ENCODE results near the gene IL31.

Gene IL31

GRCh38 chr12:122130150-122130549, 43.9 kb downstream of the IL31 start:
- peak; percentile 92 for DNase-seq (ENCODE audit: low spot score)
- FAIRE-seq = peak; percentile 93

DNA sequence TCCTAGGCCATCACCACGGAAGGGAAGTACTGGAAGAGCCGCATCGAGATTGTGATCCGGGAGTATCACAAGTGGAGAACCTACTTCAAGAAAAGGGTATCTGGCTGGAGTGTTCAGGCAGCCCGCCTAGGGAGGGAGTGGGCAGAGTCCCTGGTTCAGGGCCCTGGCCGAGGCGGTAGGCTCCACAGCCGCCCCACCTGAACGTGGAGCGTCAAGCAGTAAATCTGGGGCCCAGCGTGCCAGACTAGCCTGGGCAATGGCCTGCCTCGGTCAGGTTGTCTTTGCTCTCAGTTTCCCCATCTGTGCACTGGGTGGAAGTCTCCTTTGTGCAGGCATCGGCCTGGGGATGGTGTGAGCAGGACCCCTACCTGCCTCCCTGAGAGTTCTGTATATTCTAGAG, 44.9 kb downstream of the IL31 start:
- no peak for DNase-seq (ENCODE audit: low spot score)
- FAIRE-seq = no peak

- no peak for DNase-seq (ENCODE audit: low spot score)
- no peak for FAIRE-seq
Measured at GRCh38 chr12:122128481-122128880, 45.5 kb downstream of the IL31 start.

GRCh38 chr12:122127839-122128238, 46.2 kb downstream of the IL31 start:
- no peak for DNase-seq (ENCODE audit: low spot score)
- FAIRE-seq = no peak

DNA sequence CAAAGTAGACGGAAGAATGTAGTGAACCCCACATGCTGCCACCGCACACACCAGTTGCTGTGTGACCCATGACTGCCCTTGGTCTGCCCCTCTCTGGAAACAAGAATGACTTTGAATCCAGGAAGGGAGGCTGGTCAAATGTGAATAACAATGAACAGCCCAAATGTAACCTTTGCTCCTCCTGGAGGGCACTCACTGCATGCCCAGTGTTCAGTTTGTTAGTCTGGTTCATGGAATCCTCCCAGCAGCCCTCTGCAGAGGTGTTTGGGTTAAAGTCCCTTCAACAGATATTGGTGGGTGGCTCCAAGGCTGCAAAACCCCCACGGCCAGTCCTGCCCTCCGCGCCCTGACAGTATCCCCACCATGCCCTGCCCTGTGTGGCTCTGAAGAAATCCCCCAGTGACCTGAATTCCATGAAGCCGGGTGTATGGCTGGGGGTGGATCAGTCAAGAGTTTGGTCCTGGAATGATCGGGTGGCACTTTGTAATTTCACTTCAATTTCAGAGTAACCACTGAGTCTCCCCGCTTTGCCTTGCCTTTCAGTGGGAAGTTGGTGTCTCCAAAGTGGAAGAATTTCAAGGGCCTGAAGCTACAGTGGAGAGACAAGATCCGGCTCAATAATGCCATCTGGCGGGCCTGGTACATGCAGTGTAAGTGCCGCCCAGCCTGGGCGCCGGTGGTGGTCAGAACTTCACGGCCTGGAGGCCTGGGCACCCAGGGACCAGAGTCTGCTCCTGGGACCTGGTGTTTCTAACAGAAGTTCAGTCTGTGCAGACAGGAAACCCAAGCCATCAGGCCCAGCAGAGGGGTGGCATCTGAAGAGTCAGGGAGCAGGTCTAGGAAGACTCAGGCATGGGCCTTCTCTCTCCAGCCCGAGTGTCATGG, 47.1 kb downstream of the IL31 start:
- DNase-seq (ENCODE audit: low spot score) (peak; percentile 7), FAIRE-seq (no peak)

- DNase-seq (ENCODE audit: low spot score) (no peak), FAIRE-seq (no peak)
Measured at GRCh38 chr12:122126342-122126635, 47.7 kb downstream of the IL31 start.

DNA sequence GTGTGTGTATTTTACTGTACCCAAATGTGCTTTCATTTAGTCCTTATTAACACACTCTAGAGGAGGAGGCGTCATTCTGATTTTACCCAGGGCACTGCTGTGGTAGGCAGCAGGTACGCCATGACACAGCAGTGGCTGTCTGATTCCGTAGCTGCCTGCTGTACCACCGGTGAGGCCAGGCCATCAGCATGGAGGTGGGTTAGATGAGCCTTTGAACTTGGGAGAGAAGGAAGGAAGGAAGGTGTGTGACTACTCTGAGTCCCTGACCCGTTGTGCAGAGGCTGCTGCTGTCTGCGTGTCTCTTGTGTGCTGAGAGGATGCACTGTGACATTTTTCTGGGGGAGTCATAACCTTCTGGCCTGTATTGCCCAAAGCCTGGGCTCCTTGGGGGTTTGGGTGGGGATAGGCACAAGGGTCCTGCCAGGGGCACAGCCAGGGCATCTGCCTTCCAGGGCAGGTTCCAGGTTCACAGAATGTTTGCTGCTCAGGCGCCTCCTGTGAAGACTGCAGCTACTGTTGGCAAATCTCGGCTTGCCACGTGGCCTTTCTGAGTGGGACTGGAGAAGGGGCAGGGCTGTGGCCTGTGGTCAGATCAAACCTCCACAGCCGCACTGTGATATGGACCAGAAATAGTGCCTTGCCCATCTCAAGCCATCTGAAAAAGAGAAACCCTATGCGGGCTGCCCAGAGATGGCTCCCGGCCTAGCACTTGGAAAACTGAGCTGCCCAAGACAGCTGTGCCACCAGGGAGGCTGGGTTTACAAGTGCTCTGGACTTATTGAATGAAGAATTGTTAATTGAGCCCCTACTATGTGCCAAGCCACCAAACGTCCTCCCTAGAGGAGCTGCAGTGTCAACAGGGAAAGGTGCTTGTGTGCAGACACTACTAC, 48.3 kb downstream of the IL31 start:
- FAIRE-seq (no peak), DNase-seq (ENCODE audit: low spot score) (no peak)

GRCh38 chr12:122124370-122124769, 49.7 kb downstream of the IL31 start:
- FAIRE-seq (no peak), DNase-seq (ENCODE audit: low spot score) (no peak)

- no peak for DNase-seq (ENCODE audit: low spot score)
- FAIRE-seq = no peak
Measured at GRCh38 chr12:122123761-122124145, 50.3 kb downstream of the IL31 start.

- FAIRE-seq = no peak
- DNase-seq (ENCODE audit: low spot score) = peak; percentile 8
Measured at GRCh38 chr12:122123051-122123760, 50.8 kb downstream of the IL31 start.
